ENCODE data around the gene MAP4. TPM values are rescaled to one million over a fixed set of nuclear protein-coding genes. Genes with fewer than 3 reads are reported as not detected.
"Not testable (repeated sequence)": the region's sequence is repeated elsewhere in the genome, so short reads cannot be mapped to it uniquely, and the experiment has no call there.

MAP4 gene
- total and polyA plus RNA-seq, 4 donors: 110 to 467 (median 266) TPM

- Histone ChIP-seq H3K4me3 (ENCODE audit: low read length in 2 of 2) (no peak overlapping the region), H3K27me3 (ENCODE audit: control insufficient read depth in 1 of 2, insufficient read depth in 2 of 2, low read length in 1 of 2) (no peaks in the 10 kb centered on the region), H3K9me3 (ENCODE audit: control insufficient read depth, low read length) (no peaks in the 10 kb centered on the region), H3K27ac (ENCODE audit: low read depth in 1 of 2, low read length in 2 of 2) (no peak overlapping the region), H3K36me3 (ENCODE audit: control insufficient read depth in 1 of 2, insufficient read depth in 2 of 2, low read length in 1 of 2) (peaks cover 0 to 9% of the 10 kb centered on the region in 2 donors), H3K4me1 (ENCODE audit: control insufficient read depth in 1 of 2, insufficient read depth in 2 of 2, low read length in 2 of 2) (no peaks in the 10 kb centered on the region)
- 80 to 82% methylated on average over 11 of the region's 11 CpGs for WGBS, 2 donors
- DNase-seq: no peak
- ATAC-seq (ENCODE audit: low FRiP score): no peak
- intact Hi-C loops (cut with DNase I): no loop called here
Measured at GRCh38 chr3:47847260-47847659, 169.0 kb downstream of the MAP4 start.

- no peak overlapping the region for H3K27ac ChIP-seq (ENCODE audit: low read depth in 1 of 2, low read length in 2 of 2)
- no peak for ATAC-seq (ENCODE audit: low FRiP score)
- intact Hi-C loops (cut with DNase I): no loop called here
- 63 to 74% methylated on average over 9 to 10 of the region's 10 CpGs for WGBS, 2 donors
- H3K4me3 ChIP-seq (ENCODE audit: low read length in 2 of 2): no peak overlapping the region
- DNase-seq: no peak
- H3K36me3 ChIP-seq (ENCODE audit: control insufficient read depth in 1 of 2, insufficient read depth in 2 of 2, low read length in 1 of 2): peaks cover 0 to 9% of the 10 kb centered on the region in 2 donors
- no peaks in the 10 kb centered on the region for H3K27me3 ChIP-seq (ENCODE audit: control insufficient read depth in 1 of 2, insufficient read depth in 2 of 2, low read length in 1 of 2)
- no peaks in the 10 kb centered on the region for H3K4me1 ChIP-seq (ENCODE audit: control insufficient read depth in 1 of 2, insufficient read depth in 2 of 2, low read length in 2 of 2)
- H3K9me3 ChIP-seq (ENCODE audit: control insufficient read depth, low read length): no peaks in the 10 kb centered on the region
Measured at GRCh38 chr3:47846880-47847248, 169.4 kb downstream of the MAP4 start.

GRCh38 chr3:47846186-47846879, 169.9 kb downstream of the MAP4 start:
- peak; percentile 3 for ATAC-seq (ENCODE audit: low FRiP score)
- no peak for DNase-seq
- WGBS, 2 donors: 90 to 91% methylated on average over 37 of the region's 37 CpGs
- Histone ChIP-seq H3K27me3 (ENCODE audit: control insufficient read depth in 1 of 2, insufficient read depth in 2 of 2, low read length in 1 of 2) (no peaks in the 10 kb centered on the region), H3K27ac (ENCODE audit: low read depth in 1 of 2, low read length in 2 of 2) (no peak overlapping the region), H3K4me1 (ENCODE audit: control insufficient read depth in 1 of 2, insufficient read depth in 2 of 2, low read length in 2 of 2) (no peaks in the 10 kb centered on the region), H3K36me3 (ENCODE audit: control insufficient read depth in 1 of 2, insufficient read depth in 2 of 2, low read length in 1 of 2) (peaks cover 0 to 12% of the 10 kb centered on the region in 2 donors), H3K4me3 (ENCODE audit: low read length in 2 of 2) (no peak overlapping the region), H3K9me3 (ENCODE audit: control insufficient read depth, low read length) (no peaks in the 10 kb centered on the region)
- intact Hi-C loops (cut with DNase I): no loop called here

GRCh38 chr3:47841786-47842349, 174.3 kb downstream of the MAP4 start:
- intact Hi-C loops (cut with DNase I): no loop called here

GRCh38 chr3:47838503-47838902, 177.7 kb downstream of the MAP4 start:
- intact Hi-C loops (cut with DNase I): loop anchor here in 1 of 2 donors (5.0 kb wide), 2 partner anchors 149 to 314 kb away; no protein-coding TSS in a partner anchor
- no peaks in the 10 kb centered on the region for H3K27me3 ChIP-seq (ENCODE audit: control insufficient read depth in 1 of 2, insufficient read depth in 2 of 2, low read length in 1 of 2)

More at GRCh38 chr3:47841786-47842349, 174.3 kb downstream of the MAP4 start:
- H3K27me3 ChIP-seq (ENCODE audit: control insufficient read depth in 1 of 2, insufficient read depth in 2 of 2, low read length in 1 of 2): no peaks in the 10 kb centered on the region
- no peak for ATAC-seq (ENCODE audit: low FRiP score)
- no peaks in the 10 kb centered on the region for H3K9me3 ChIP-seq (ENCODE audit: control insufficient read depth, low read length)
- H3K4me1 ChIP-seq (ENCODE audit: control insufficient read depth in 1 of 2, insufficient read depth in 2 of 2, low read length in 2 of 2): no peaks in the 10 kb centered on the region
- no peak for DNase-seq
- H3K36me3 ChIP-seq (ENCODE audit: control insufficient read depth in 1 of 2, insufficient read depth in 2 of 2, low read length in 1 of 2): peaks cover 0 to 9% of the 10 kb centered on the region in 2 donors
- 73 to 76% methylated on average over 7 of the region's 7 CpGs for WGBS, 2 donors
- H3K27ac ChIP-seq (ENCODE audit: low read depth in 1 of 2, low read length in 2 of 2): no peak overlapping the region
- no peak overlapping the region for H3K4me3 ChIP-seq (ENCODE audit: low read length in 2 of 2)

GRCh38 chr3:47836986-47837385, 179.2 kb downstream of the MAP4 start:
- Histone ChIP-seq H3K36me3 (ENCODE audit: control insufficient read depth in 1 of 2, insufficient read depth in 2 of 2, low read length in 1 of 2) (peaks cover 0 to 5% of the 10 kb centered on the region in 2 donors), H3K9me3 (ENCODE audit: control insufficient read depth, low read length) (no peaks in the 10 kb centered on the region), H3K27me3 (ENCODE audit: control insufficient read depth in 1 of 2, insufficient read depth in 2 of 2, low read length in 1 of 2) (no peaks in the 10 kb centered on the region), H3K27ac (ENCODE audit: low read depth in 1 of 2, low read length in 2 of 2) (no peak overlapping the region), H3K4me3 (ENCODE audit: low read length in 2 of 2) (no peak overlapping the region), H3K4me1 (ENCODE audit: control insufficient read depth in 1 of 2, insufficient read depth in 2 of 2, low read length in 2 of 2) (no peaks in the 10 kb centered on the region)
- ATAC-seq (ENCODE audit: low FRiP score) (no peak), DNase-seq (no peak)
- intact Hi-C loops (cut with DNase I): loop anchor here in 1 of 2 donors (5.0 kb wide), 2 partner anchors 150 to 315 kb away; no protein-coding TSS in a partner anchor
- 43 to 46% methylated on average over 7 of the region's 7 CpGs for WGBS, 2 donors

More at GRCh38 chr3:47838503-47838902, 177.7 kb downstream of the MAP4 start:
- peaks cover 0 to 9% of the 10 kb centered on the region in 2 donors for H3K36me3 ChIP-seq (ENCODE audit: control insufficient read depth in 1 of 2, insufficient read depth in 2 of 2, low read length in 1 of 2)
- DNase-seq (no peak), ATAC-seq (ENCODE audit: low FRiP score) (no peak)
- H3K4me3 ChIP-seq (ENCODE audit: low read length in 2 of 2): no peak overlapping the region
- no peak overlapping the region for H3K27ac ChIP-seq (ENCODE audit: low read depth in 1 of 2, low read length in 2 of 2)
- no peaks in the 10 kb centered on the region for H3K4me1 ChIP-seq (ENCODE audit: control insufficient read depth in 1 of 2, insufficient read depth in 2 of 2, low read length in 2 of 2)
- WGBS, 2 donors: 88 to 92% methylated on average over 5 of the region's 5 CpGs
- no peaks in the 10 kb centered on the region for H3K9me3 ChIP-seq (ENCODE audit: control insufficient read depth, low read length)

- not testable (repeated sequence) for H3K4me3 ChIP-seq (ENCODE audit: low read length in 2 of 2); ATAC-seq (ENCODE audit: low FRiP score); DNase-seq; H3K27ac ChIP-seq (ENCODE audit: low read depth in 1 of 2, low read length in 2 of 2); H3K27me3 ChIP-seq (ENCODE audit: control insufficient read depth in 1 of 2, insufficient read depth in 2 of 2, low read length in 1 of 2); H3K4me1 ChIP-seq (ENCODE audit: control insufficient read depth in 1 of 2, insufficient read depth in 2 of 2, low read length in 2 of 2); H3K9me3 ChIP-seq (ENCODE audit: control insufficient read depth, low read length); H3K36me3 ChIP-seq (ENCODE audit: control insufficient read depth in 1 of 2, insufficient read depth in 2 of 2, low read length in 1 of 2)
- intact Hi-C loops (cut with DNase I): loop anchor here (5.0 kb wide), 2 partner anchors 158 to 328 kb away; no protein-coding TSS in a partner anchor
- 93 to 98% methylated on average over 9 of the region's 9 CpGs for WGBS, 2 donors
Measured at GRCh38 chr3:47829482-47829881, 186.7 kb downstream of the MAP4 start.

GRCh38 chr3:47825590-47825989, 190.6 kb downstream of the MAP4 start:
- intact Hi-C loops (cut with DNase I): loop anchor here (5.0 kb wide), 2 partner anchors 162 to 332 kb away; no protein-coding TSS in a partner anchor
- H3K4me3 ChIP-seq (ENCODE audit: low read length in 2 of 2): peak overlapping the region; percentile 41 to 84
- no peak overlapping the region for H3K27ac ChIP-seq (ENCODE audit: low read depth in 1 of 2, low read length in 2 of 2)
- no peaks in the 10 kb centered on the region for H3K27me3 ChIP-seq (ENCODE audit: control insufficient read depth in 1 of 2, insufficient read depth in 2 of 2, low read length in 1 of 2)
- H3K4me1 ChIP-seq (ENCODE audit: control insufficient read depth in 1 of 2, insufficient read depth in 2 of 2, low read length in 2 of 2): no peaks in the 10 kb centered on the region
- DNase-seq: no peak
- peak; percentile 3 for ATAC-seq (ENCODE audit: low FRiP score)
- H3K36me3 ChIP-seq (ENCODE audit: control insufficient read depth in 1 of 2, insufficient read depth in 2 of 2, low read length in 1 of 2): peaks cover 2% of the 10 kb centered on the region in 2 donors
- WGBS, 2 donors: 22 to 24% methylated on average over 7 of the region's 7 CpGs
- H3K9me3 ChIP-seq (ENCODE audit: control insufficient read depth, low read length): no peaks in the 10 kb centered on the region
